ENCODE measurements around the gene GAPVD1.

Gene GAPVD1

GRCh38 chr9:125276771-125277170 lies 15.1 kb downstream of the GAPVD1 start:
- Histone ChIP-seq H3K9me2 (replicated peaks; ENCODE audit: insufficient read depth, low read length) (no peaks in the 10 kb centered on the region), H3K79me2 (ENCODE audit: low read length) (peaks cover 94% of the 10 kb centered on the region), H3K27me3 (replicated peaks; ENCODE audit: insufficient read depth, low read length) (no peaks in the 10 kb centered on the region), H3K36me3 (replicated peaks; ENCODE audit: insufficient read depth, low read length) (no peaks in the 10 kb centered on the region; the same call in 1 of the 2 replicates), H3K4me3 (ENCODE audit: low read length) (no peak overlapping the region), H3K9me3 (replicated peaks; ENCODE audit: insufficient read depth, low read length) (no peaks in the 10 kb centered on the region), H3K4me2 (ENCODE audit: low read depth, low read length) (no peak overlapping the region), H3K27ac (ENCODE audit: low read length) (no peak overlapping the region), H2AFZ (ENCODE audit: low read length) (no peak overlapping the region), H3F3A (ENCODE audit: insufficient read depth, low read length) (no peaks in the 10 kb centered on the region), H3K4me1 (ENCODE audit: low read length) (no peaks in the 10 kb centered on the region), H3K9ac (ENCODE audit: low read length) (no peak overlapping the region), H4K20me1 (ENCODE audit: insufficient read depth, low read length) (peaks cover 3% of the 10 kb centered on the region; the same call in 1 of the 2 replicates)
- DNase-seq = no peak
- TF ChIP-seq EZH2 (optimal IDR thresholded peaks at IDR 0.05; ENCODE audit: low read depth, low read length) = no peak
- TF ChIP-seq CTCF (IDR thresholded peaks at IDR 0.05; ENCODE audit: low read length) = no peak
- no peak for TF ChIP-seq EZH2phosphoT487 (IDR thresholded peaks at IDR 0.05; ENCODE audit: low read length)

GRCh38 chr9:125277411-125277810 lies 15.8 kb downstream of the GAPVD1 start:
- H3K9me3 ChIP-seq (replicated peaks; ENCODE audit: insufficient read depth, low read length) = no peaks in the 10 kb centered on the region
- DNase-seq = no peak
- H2AFZ ChIP-seq (ENCODE audit: low read length) = no peak overlapping the region
- H3K4me3 ChIP-seq (ENCODE audit: low read length) = no peak overlapping the region
- no peaks in the 10 kb centered on the region for H3K27me3 ChIP-seq (replicated peaks; ENCODE audit: insufficient read depth, low read length)
- peaks cover 90% of the 10 kb centered on the region for H3K79me2 ChIP-seq (ENCODE audit: low read length)
- no peak overlapping the region for H3K4me2 ChIP-seq (ENCODE audit: low read depth, low read length)
- no peaks in the 10 kb centered on the region for H3F3A ChIP-seq (ENCODE audit: insufficient read depth, low read length)
- H3K36me3 ChIP-seq (replicated peaks; ENCODE audit: insufficient read depth, low read length) = no peaks in the 10 kb centered on the region; the same call in 1 of the 2 replicates
- TF ChIP-seq EZH2 (optimal IDR thresholded peaks at IDR 0.05; ENCODE audit: low read depth, low read length) = no peak
- TF ChIP-seq EZH2phosphoT487 (IDR thresholded peaks at IDR 0.05; ENCODE audit: low read length) = no peak
- no peak for TF ChIP-seq CTCF (IDR thresholded peaks at IDR 0.05; ENCODE audit: low read length)
- no peaks in the 10 kb centered on the region for H3K9me2 ChIP-seq (replicated peaks; ENCODE audit: insufficient read depth, low read length)
- H3K9ac ChIP-seq (ENCODE audit: low read length) = no peak overlapping the region
- no peaks in the 10 kb centered on the region for H3K4me1 ChIP-seq (ENCODE audit: low read length)
- H4K20me1 ChIP-seq (ENCODE audit: insufficient read depth, low read length) = peaks cover 3% of the 10 kb centered on the region; the same call in 1 of the 2 replicates
- no peak overlapping the region for H3K27ac ChIP-seq (ENCODE audit: low read length)

- Histone ChIP-seq H3K36me3 (replicated peaks; ENCODE audit: insufficient read depth, low read length) (no peaks in the 10 kb centered on the region; the same call in 1 of the 2 replicates), H2AFZ (ENCODE audit: low read length) (no peak overlapping the region), H4K20me1 (ENCODE audit: insufficient read depth, low read length) (no peaks in the 10 kb centered on the region; the same call in 1 of the 2 replicates), H3F3A (ENCODE audit: insufficient read depth, low read length) (no peaks in the 10 kb centered on the region), H3K9me3 (replicated peaks; ENCODE audit: insufficient read depth, low read length) (no peaks in the 10 kb centered on the region), H3K9ac (ENCODE audit: low read length) (no peak overlapping the region), H3K79me2 (ENCODE audit: low read length) (peaks cover 91% of the 10 kb centered on the region), H3K27ac (ENCODE audit: low read length) (no peak overlapping the region), H3K27me3 (replicated peaks; ENCODE audit: insufficient read depth, low read length) (no peaks in the 10 kb centered on the region), H3K9me2 (replicated peaks; ENCODE audit: insufficient read depth, low read length) (no peaks in the 10 kb centered on the region), H3K4me3 (ENCODE audit: low read length) (no peak overlapping the region), H3K4me2 (ENCODE audit: low read depth, low read length) (no peak overlapping the region), H3K4me1 (ENCODE audit: low read length) (no peaks in the 10 kb centered on the region)
- no peak for DNase-seq
- TF ChIP-seq CTCF (IDR thresholded peaks at IDR 0.05; ENCODE audit: low read length) (no peak), EZH2phosphoT487 (IDR thresholded peaks at IDR 0.05; ENCODE audit: low read length) (no peak), EZH2 (optimal IDR thresholded peaks at IDR 0.05; ENCODE audit: low read depth, low read length) (no peak)
These were observed 19.3 kb downstream of the GAPVD1 start for GRCh38 chr9:125280945-125281344.

All from MM.1S (cell line).